ENCODE data around the gene HOMER2.

HOMER2 gene

DNA sequence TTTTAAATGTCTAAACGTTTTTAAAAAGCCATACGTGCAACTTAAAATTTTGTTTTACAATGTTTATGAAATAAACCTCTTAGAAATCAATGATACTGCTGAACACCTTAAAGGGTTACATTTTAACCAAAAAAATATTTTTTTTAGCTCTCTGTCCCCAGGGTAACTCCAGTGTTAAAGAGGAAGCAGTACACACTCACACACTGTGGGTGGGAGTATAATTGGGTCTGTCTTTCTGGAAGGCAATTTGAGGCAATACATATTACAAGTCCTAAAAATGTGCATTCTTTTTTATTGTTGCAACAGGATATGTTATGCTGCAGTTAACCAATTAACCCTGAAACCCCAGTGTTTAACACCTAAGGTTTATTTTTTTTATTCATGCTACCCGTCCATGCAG, 109.0 kb downstream of the HOMER2 start:
- H3K4me1 ChIP-seq (ENCODE audit: insufficient read depth, low read length, poor library complexity, severe bottlenecking): no peaks in the 10 kb centered on the region
- H3K4me3 ChIP-seq (ENCODE audit: low read length, poor library complexity, severe bottlenecking): no peak overlapping the region
- H2AFZ ChIP-seq (ENCODE audit: low read length): no peak overlapping the region
- H3F3A ChIP-seq (ENCODE audit: low read depth): no peaks in the 10 kb centered on the region
- H3K4me2 ChIP-seq (ENCODE audit: low read depth, low read length, poor library complexity, severe bottlenecking): no peak overlapping the region
- H3K27me3 ChIP-seq (ENCODE audit: insufficient read depth, low read length, poor library complexity, severe bottlenecking): no peaks in the 10 kb centered on the region
- no peaks in the 10 kb centered on the region for H3K9me2 ChIP-seq (replicated peaks; ENCODE audit: low read depth, low read length)
- H3K79me2 ChIP-seq (ENCODE audit: insufficient read depth, low read length): no peaks in the 10 kb centered on the region
- no peak overlapping the region for H3K9ac ChIP-seq (ENCODE audit: low read depth, low read length, poor library complexity, severe bottlenecking)
- TF ChIP-seq CTCF (conservative IDR thresholded peaks at IDR 0.05; ENCODE audit: low read length) (no peak), EZH2phosphoT487 (IDR thresholded peaks at IDR 0.05; ENCODE audit: borderline replicate concordance) (no peak)
- no peaks in the 10 kb centered on the region for H3K9me3 ChIP-seq (ENCODE audit: insufficient read depth, low read depth, low read length)
- H4K20me1 ChIP-seq (ENCODE audit: insufficient read depth, low read length, poor library complexity, severe bottlenecking): no peaks in the 10 kb centered on the region
- H3K36me3 ChIP-seq (ENCODE audit: insufficient read depth, low read length): no peaks in the 10 kb centered on the region

DNA sequence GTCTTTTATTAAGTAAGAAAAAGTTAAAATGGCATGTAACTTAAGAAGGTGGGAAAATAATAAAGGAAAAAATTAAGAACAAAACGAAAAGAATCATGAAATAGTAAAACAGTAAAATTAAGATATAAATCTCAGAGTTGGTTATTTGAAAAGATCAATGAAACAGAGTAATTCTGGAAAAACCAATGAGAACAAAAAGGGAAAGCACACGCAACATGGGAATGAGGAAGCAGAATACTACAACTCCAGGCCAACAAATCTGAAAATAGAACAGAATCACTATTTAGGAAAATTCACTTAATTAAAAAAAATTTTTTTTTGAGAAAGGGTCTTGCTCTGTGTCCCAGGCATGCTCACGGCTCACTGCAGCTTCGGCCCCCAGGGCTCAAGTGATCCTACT, 112.4 kb downstream of the HOMER2 start:
- H3F3A ChIP-seq (ENCODE audit: low read depth): no peaks in the 10 kb centered on the region
- no peaks in the 10 kb centered on the region for H4K20me1 ChIP-seq (ENCODE audit: insufficient read depth, low read length, poor library complexity, severe bottlenecking)

GRCh38 chr15:82839136-82839535, 113.4 kb downstream of the HOMER2 start:
- no peak overlapping the region for H3K4me3 ChIP-seq (ENCODE audit: low read length, poor library complexity, severe bottlenecking)
- H3F3A ChIP-seq (ENCODE audit: low read depth): no peaks in the 10 kb centered on the region
- no peak overlapping the region for H3K4me2 ChIP-seq (ENCODE audit: low read depth, low read length, poor library complexity, severe bottlenecking)
- no peak overlapping the region for H3K9ac ChIP-seq (ENCODE audit: low read depth, low read length, poor library complexity, severe bottlenecking)
- H4K20me1 ChIP-seq (ENCODE audit: insufficient read depth, low read length, poor library complexity, severe bottlenecking): no peaks in the 10 kb centered on the region
- no peaks in the 10 kb centered on the region for H3K27me3 ChIP-seq (ENCODE audit: insufficient read depth, low read length, poor library complexity, severe bottlenecking)
- H3K36me3 ChIP-seq (ENCODE audit: insufficient read depth, low read length): peaks cover 22% of the 10 kb centered on the region; the same call in 1 of the 2 replicates
- no peaks in the 10 kb centered on the region for H3K9me2 ChIP-seq (replicated peaks; ENCODE audit: low read depth, low read length)
- H3K79me2 ChIP-seq (ENCODE audit: insufficient read depth, low read length): no peaks in the 10 kb centered on the region
- no peaks in the 10 kb centered on the region for H3K9me3 ChIP-seq (ENCODE audit: insufficient read depth, low read depth, low read length)
- H2AFZ ChIP-seq (ENCODE audit: low read length): no peak overlapping the region
- TF ChIP-seq CTCF (conservative IDR thresholded peaks at IDR 0.05; ENCODE audit: low read length): no peak
- TF ChIP-seq EZH2phosphoT487 (IDR thresholded peaks at IDR 0.05; ENCODE audit: borderline replicate concordance): no peak
- H3K4me1 ChIP-seq (ENCODE audit: insufficient read depth, low read length, poor library complexity, severe bottlenecking): no peaks in the 10 kb centered on the region

More for the DNA sequence above, 112.4 kb downstream of the HOMER2 start:
- Histone ChIP-seq H3K27me3 (ENCODE audit: insufficient read depth, low read length, poor library complexity, severe bottlenecking) (no peaks in the 10 kb centered on the region), H3K36me3 (ENCODE audit: insufficient read depth, low read length) (peaks cover 14% of the 10 kb centered on the region; the same call in 1 of the 2 replicates), H3K4me1 (ENCODE audit: insufficient read depth, low read length, poor library complexity, severe bottlenecking) (no peaks in the 10 kb centered on the region), H3K79me2 (ENCODE audit: insufficient read depth, low read length) (no peaks in the 10 kb centered on the region), H3K4me2 (ENCODE audit: low read depth, low read length, poor library complexity, severe bottlenecking) (no peak overlapping the region), H3K9me3 (ENCODE audit: insufficient read depth, low read depth, low read length) (no peaks in the 10 kb centered on the region), H2AFZ (ENCODE audit: low read length) (no peak overlapping the region), H3K4me3 (ENCODE audit: low read length, poor library complexity, severe bottlenecking) (no peak overlapping the region), H3K9ac (ENCODE audit: low read depth, low read length, poor library complexity, severe bottlenecking) (no peak overlapping the region), H3K9me2 (replicated peaks; ENCODE audit: low read depth, low read length) (no peaks in the 10 kb centered on the region)
- TF ChIP-seq CTCF (conservative IDR thresholded peaks at IDR 0.05; ENCODE audit: low read length) (no peak), EZH2phosphoT487 (IDR thresholded peaks at IDR 0.05; ENCODE audit: borderline replicate concordance) (no peak)

Data from Loucy (cell line).